HEK293 (cell line): ENCODE results near the gene GRIK2.

ENCODE experiments used
- CTCF ChIA-PET: fragments of 350-600 bp; formaldehyde crosslinking; extraction: SDS; loops from one replicate; lab custom pipeline; 2021; ENCODE audit warnings: antibody characterized with exemption; lab: Yijun Ruan, JAX
- POLR2A ChIA-PET: fragments of 300-600 bp; formaldehyde crosslinking; extraction: SDS; loops from one replicate; lab custom pipeline; 2020; ENCODE audit warnings: antibody characterized with exemption, inconsistent platforms; lab: Yijun Ruan, JAX
- H3K27ac ChIP-seq: fragments of 200-500 bp; sonication (Bioruptor generic); 2 replicates; pipeline ENCODE4 v1.5.1; 2014; ENCODE audit warnings: low read depth, low read length, control low read depth, inconsistent platforms; ENCODE audit errors: extremely low read depth
- H3K36me3 ChIP-seq, 2 experiments: fragments of 200-500 bp in 1 of 2; sonication (Bioruptor generic) in 1 of 2; 1 replicate in 1 of 2; 2 replicates in 1 of 2; pipeline ENCODE4 v1.5.1; 2014 to 2017; ENCODE audit warnings: inconsistent platforms in 2 of 2, low read length in 2 of 2; ENCODE audit not compliant: control insufficient read depth in 2 of 2, insufficient read depth in 1 of 2
- H3K4me1 ChIP-seq: fragments of 200-500 bp; sonication (Bioruptor generic); 2 replicates; pipeline ENCODE4 v1.5.1; 2014; ENCODE audit warnings: mild to moderate bottlenecking, low read length, inconsistent platforms; ENCODE audit not compliant: control insufficient read depth, insufficient read depth
- H3K4me3 ChIP-seq: 2 replicates; pipeline ENCODE4 v1.5.1; 2011; ENCODE audit warnings: low read depth, mild to moderate bottlenecking, control low read depth, low read length, moderate library complexity
- H3K9me3 ChIP-seq: fragments of 200-500 bp; sonication (Bioruptor generic); 2 replicates; pipeline ENCODE4 v1.5.1; 2014; ENCODE audit warnings: low read depth, low read length, inconsistent platforms; ENCODE audit not compliant: control insufficient read depth, insufficient read depth
- KLF1 ChIP-seq: fragments of 450-650 bp; formaldehyde crosslinking; IDR thresholded peaks from 2 replicates; pipeline ENCODE4 v1.5.1; 2016; ENCODE audit warnings: missing biosample characterization, missing genetic modification characterization
- KLF16 ChIP-seq: fragments of 450-650 bp; formaldehyde crosslinking; IDR thresholded peaks from 2 replicates; pipeline ENCODE4 v1.5.1; 2017; ENCODE audit warnings: missing biosample characterization, missing genetic modification characterization
- KLF8 ChIP-seq: fragments of 450-650 bp; formaldehyde crosslinking; IDR thresholded peaks from 2 replicates; pipeline ENCODE4 v1.5.1; 2016; ENCODE audit warnings: missing biosample characterization, missing genetic modification characterization
- SP2 ChIP-seq: fragments of 450-650 bp; formaldehyde crosslinking; IDR thresholded peaks from 2 replicates; pipeline ENCODE4 v1.5.1; 2016; ENCODE audit warnings: missing biosample characterization, missing genetic modification characterization
- WT1 ChIP-seq: fragments of 450-650 bp; formaldehyde crosslinking; IDR thresholded peaks from 2 replicates; pipeline ENCODE4 v1.5.1; 2016; ENCODE audit warnings: missing biosample characterization, missing genetic modification characterization
- YY2 ChIP-seq: fragments of 450-650 bp; formaldehyde crosslinking; IDR thresholded peaks from 2 replicates; pipeline ENCODE4 v1.5.1; 2016; ENCODE audit warnings: missing biosample characterization, missing genetic modification characterization
- ZBTB21 ChIP-seq: fragments of 450-650 bp; formaldehyde crosslinking; IDR thresholded peaks from 2 replicates; pipeline ENCODE4 v1.5.1; 2017; ENCODE audit warnings: missing biosample characterization, missing genetic modification characterization
- ZBTB6 ChIP-seq: fragments of 450-650 bp; formaldehyde crosslinking; IDR thresholded peaks from 2 replicates; pipeline ENCODE4 v1.5.1; 2017; ENCODE audit warnings: missing biosample characterization, missing genetic modification characterization
- ZFP3 ChIP-seq: fragments of 450-650 bp; formaldehyde crosslinking; IDR thresholded peaks from 2 replicates; pipeline ENCODE4 v1.5.1; 2016; ENCODE audit warnings: low read depth, missing biosample characterization, missing genetic modification characterization
- ZIC2 ChIP-seq: fragments of 450-650 bp; formaldehyde crosslinking; IDR thresholded peaks from 2 replicates; pipeline ENCODE4 v1.5.1; 2016; ENCODE audit warnings: missing biosample characterization, missing genetic modification characterization
- ZNF10 ChIP-seq: fragments of 450-650 bp; formaldehyde crosslinking; IDR thresholded peaks from 2 replicates; pipeline ENCODE4 v1.5.1; 2017; ENCODE audit warnings: missing biosample characterization, missing genetic modification characterization
- ZNF112 ChIP-seq: fragments of 450-650 bp; formaldehyde crosslinking; IDR thresholded peaks from 2 replicates; pipeline ENCODE4 v1.5.0; 2017; ENCODE audit warnings: missing biosample characterization, missing genetic modification characterization
- ZNF132 ChIP-seq: fragments of 450-650 bp; formaldehyde crosslinking; IDR thresholded peaks from 2 replicates; pipeline ENCODE4 v1.5.1; 2017; ENCODE audit warnings: missing biosample characterization, missing genetic modification characterization, borderline replicate concordance
- ZNF16 ChIP-seq: fragments of 450-650 bp; formaldehyde crosslinking; IDR thresholded peaks from 2 replicates; pipeline ENCODE4 v1.5.1; 2016; ENCODE audit warnings: low read depth, missing biosample characterization, missing genetic modification characterization
- ZNF184 ChIP-seq: fragments of 450-650 bp; IDR thresholded peaks from 2 replicates; pipeline ENCODE4 v1.5.1; 2018; ENCODE audit warnings: missing biosample characterization, mild to moderate bottlenecking, missing genetic modification characterization
- ZNF211 ChIP-seq: fragments of 450-650 bp; formaldehyde crosslinking; IDR thresholded peaks from 2 replicates; pipeline ENCODE4 v1.5.1; 2016; ENCODE audit warnings: low read depth, missing biosample characterization, missing genetic modification characterization
- ZNF214 ChIP-seq: fragments of 450-650 bp; formaldehyde crosslinking; IDR thresholded peaks from 2 replicates; pipeline ENCODE4 v1.5.1; 2017; ENCODE audit warnings: missing biosample characterization, mild to moderate bottlenecking, missing genetic modification characterization, borderline replicate concordance
- ZNF362 ChIP-seq: fragments of 450-650 bp; formaldehyde crosslinking; IDR thresholded peaks from 2 replicates; pipeline ENCODE4 v1.5.1; 2016; ENCODE audit warnings: missing biosample characterization, missing genetic modification characterization
- ZNF391 ChIP-seq: fragments of 450-650 bp; formaldehyde crosslinking; IDR thresholded peaks from 2 replicates; pipeline ENCODE4 v1.5.1; 2016; ENCODE audit warnings: low read depth, missing biosample characterization, missing genetic modification characterization, borderline replicate concordance
- ZNF423 ChIP-seq: fragments of 450-650 bp; formaldehyde crosslinking; IDR thresholded peaks from 2 replicates; pipeline ENCODE4 v1.5.1; 2016; ENCODE audit warnings: missing biosample characterization, missing genetic modification characterization
- ZNF48 ChIP-seq: fragments of 450-650 bp; formaldehyde crosslinking; IDR thresholded peaks from 2 replicates; pipeline ENCODE4 v1.5.1; 2016; ENCODE audit warnings: missing biosample characterization, missing genetic modification characterization
- ZNF514 ChIP-seq: fragments of 450-650 bp; formaldehyde crosslinking; IDR thresholded peaks from 2 replicates; pipeline ENCODE4 v1.5.1; 2016; ENCODE audit warnings: missing biosample characterization, missing genetic modification characterization
- ZNF623 ChIP-seq: fragments of 450-650 bp; formaldehyde crosslinking; IDR thresholded peaks from 2 replicates; pipeline ENCODE4 v1.5.1; 2016; ENCODE audit warnings: missing biosample characterization, missing genetic modification characterization
- ZNF626 ChIP-seq: fragments of 450-650 bp; sonication (Bioruptor Pico); formaldehyde crosslinking; IDR thresholded peaks from 2 replicates; pipeline ENCODE4 v1.5.1; 2018; ENCODE audit warnings: missing biosample characterization, missing genetic modification characterization, inconsistent platforms
- ZNF629 ChIP-seq: fragments of 450-650 bp; formaldehyde crosslinking; IDR thresholded peaks from 2 replicates; pipeline ENCODE4 v1.5.1; 2017; ENCODE audit warnings: missing biosample characterization, missing genetic modification characterization
- ZNF704 ChIP-seq: fragments of 450-650 bp; formaldehyde crosslinking; IDR thresholded peaks from 2 replicates; pipeline ENCODE4 v1.5.1; 2016; ENCODE audit warnings: missing biosample characterization, missing genetic modification characterization
- TF ChIP-seq, protein P1 (sequence below): fragments of 450-650 bp; formaldehyde crosslinking; IDR thresholded peaks from 2 replicates; pipeline ENCODE4 v1.5.1; 2016; ENCODE audit warnings: missing biosample characterization, missing genetic modification characterization
- TF ChIP-seq, protein P2 (sequence below): fragments of 450-650 bp; formaldehyde crosslinking; IDR thresholded peaks from 2 replicates; pipeline ENCODE4 v1.5.1; 2016; ENCODE audit warnings: missing biosample characterization, missing genetic modification characterization
- TF ChIP-seq, protein P3 (sequence below): fragments of 450-650 bp; formaldehyde crosslinking; IDR thresholded peaks from 2 replicates; pipeline ENCODE4 v1.5.0; 2017; ENCODE audit warnings: missing biosample characterization, missing genetic modification characterization, borderline replicate concordance

Gene GRIK2

GRCh38 chr6:101605874-101606273 lies 212.4 kb downstream of the GRIK2 start:
- ChIA-PET CTCF (interaction anchor here (0.6 kb wide), 1 partner anchor 310 kb away, joined by 3 read pairs; no protein-coding TSS in a partner anchor), POLR2A (no interaction called here)
- no peak overlapping the region for H3K27ac ChIP-seq

GRCh38 chr6:101607111-101607690 lies 213.7 kb downstream of the GRIK2 start:
- Histone ChIP-seq H3K27ac (no peak overlapping the region), H3K36me3 (no peaks in the 10 kb centered on the region), H3K9me3 (no peaks in the 10 kb centered on the region), H3K4me1 (no peaks in the 10 kb centered on the region), H3K4me3 (no peak overlapping the region)
- ChIA-PET POLR2A (no interaction called here), CTCF (no interaction called here)
- no peak for TF ChIP-seq ZNF623 (tag by site-specific recombination)
- no peak for TF ChIP-seq ZFP3
- TF ChIP-seq, protein P1, sequence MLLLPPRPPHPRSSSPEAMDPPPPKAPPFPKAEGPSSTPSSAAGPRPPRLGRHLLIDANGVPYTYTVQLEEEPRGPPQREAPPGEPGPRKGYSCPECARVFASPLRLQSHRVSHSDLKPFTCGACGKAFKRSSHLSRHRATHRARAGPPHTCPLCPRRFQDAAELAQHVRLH (tag by site-specific recombination) = no peak
- no peak for TF ChIP-seq ZNF112
- no peak for TF ChIP-seq ZNF132 (tag by site-specific recombination)
- no peak for TF ChIP-seq ZNF391 (tag by site-specific recombination)
- no peak for TF ChIP-seq ZBTB21 (tag by site-specific recombination)
- no peak for TF ChIP-seq ZNF16 (tag by site-specific recombination)
- TF ChIP-seq ZNF214 (tag by site-specific recombination) = no peak
- no peak for TF ChIP-seq ZIC2 (tag by site-specific recombination)
- no peak for TF ChIP-seq ZNF626
- TF ChIP-seq ZNF184 (tag by site-specific recombination) = no peak

More at GRCh38 chr6:101605874-101606273, 212.4 kb downstream of the GRIK2 start:
- TF ChIP-seq ZNF10 (tag by site-specific recombination) (no peak), ZNF211 (tag by site-specific recombination) (no peak), ZNF362 (tag by site-specific recombination) (no peak), KLF16 (tag by site-specific recombination) (no peak), ZNF704 (tag by site-specific recombination) (no peak), ZNF514 (no peak), SP2 (tag by site-specific recombination) (no peak), ZBTB6 (tag by site-specific recombination) (no peak), KLF8 (tag by site-specific recombination) (no peak), ZNF423 (tag by site-specific recombination) (no peak), WT1 (tag by site-specific recombination) (no peak), KLF1 (tag by site-specific recombination) (no peak), ZNF48 (tag by site-specific recombination) (no peak), YY2 (tag by site-specific recombination) (no peak), ZNF629 (tag by site-specific recombination) (no peak)
- TF ChIP-seq, protein P2, sequence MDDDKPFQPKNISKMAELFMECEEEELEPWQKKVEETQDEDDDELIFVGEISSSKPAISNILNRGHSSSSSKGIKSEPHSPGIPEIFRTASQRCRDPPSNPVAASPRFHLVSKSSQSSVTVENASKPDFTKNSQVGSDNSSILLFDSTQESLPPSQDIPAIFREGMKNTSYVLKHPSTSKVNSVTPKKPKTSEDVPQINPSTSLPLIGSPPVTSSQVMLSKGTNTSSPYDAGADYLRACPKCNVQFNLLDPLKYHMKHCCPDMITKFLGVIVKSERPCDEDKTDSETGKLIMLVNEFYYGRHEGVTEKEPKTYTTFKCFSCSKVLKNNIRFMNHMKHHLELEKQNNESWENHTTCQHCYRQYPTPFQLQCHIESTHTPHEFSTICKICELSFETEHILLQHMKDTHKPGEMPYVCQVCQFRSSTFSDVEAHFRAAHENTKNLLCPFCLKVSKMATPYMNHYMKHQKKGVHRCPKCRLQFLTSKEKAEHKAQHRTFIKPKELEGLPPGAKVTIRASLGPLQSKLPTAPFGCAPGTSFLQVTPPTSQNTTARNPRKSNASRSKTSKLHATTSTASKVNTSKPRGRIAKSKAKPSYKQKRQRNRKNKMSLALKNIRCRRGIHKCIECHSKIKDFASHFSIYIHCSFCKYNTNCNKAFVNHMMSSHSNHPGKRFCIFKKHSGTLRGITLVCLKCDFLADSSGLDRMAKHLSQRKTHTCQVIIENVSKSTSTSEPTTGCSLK (tag by site-specific recombination) = no peak
- TF ChIP-seq, protein P3, sequence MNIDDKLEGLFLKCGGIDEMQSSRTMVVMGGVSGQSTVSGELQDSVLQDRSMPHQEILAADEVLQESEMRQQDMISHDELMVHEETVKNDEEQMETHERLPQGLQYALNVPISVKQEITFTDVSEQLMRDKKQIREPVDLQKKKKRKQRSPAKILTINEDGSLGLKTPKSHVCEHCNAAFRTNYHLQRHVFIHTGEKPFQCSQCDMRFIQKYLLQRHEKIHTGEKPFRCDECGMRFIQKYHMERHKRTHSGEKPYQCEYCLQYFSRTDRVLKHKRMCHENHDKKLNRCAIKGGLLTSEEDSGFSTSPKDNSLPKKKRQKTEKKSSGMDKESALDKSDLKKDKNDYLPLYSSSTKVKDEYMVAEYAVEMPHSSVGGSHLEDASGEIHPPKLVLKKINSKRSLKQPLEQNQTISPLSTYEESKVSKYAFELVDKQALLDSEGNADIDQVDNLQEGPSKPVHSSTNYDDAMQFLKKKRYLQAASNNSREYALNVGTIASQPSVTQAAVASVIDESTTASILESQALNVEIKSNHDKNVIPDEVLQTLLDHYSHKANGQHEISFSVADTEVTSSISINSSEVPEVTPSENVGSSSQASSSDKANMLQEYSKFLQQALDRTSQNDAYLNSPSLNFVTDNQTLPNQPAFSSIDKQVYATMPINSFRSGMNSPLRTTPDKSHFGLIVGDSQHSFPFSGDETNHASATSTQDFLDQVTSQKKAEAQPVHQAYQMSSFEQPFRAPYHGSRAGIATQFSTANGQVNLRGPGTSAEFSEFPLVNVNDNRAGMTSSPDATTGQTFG (tag by site-specific recombination) = no peak
- TF ChIP-seq, all 188 proteins: peak for 0
- H3K4me3 ChIP-seq = no peak overlapping the region
- no peaks in the 10 kb centered on the region for H3K36me3 ChIP-seq
- no peaks in the 10 kb centered on the region; the same call in 1 of the 2 replicates for H3K9me3 ChIP-seq
- no peaks in the 10 kb centered on the region for H3K4me1 ChIP-seq
